ENCODE data around the gene TMEM266. TPM values are rescaled to one million over a fixed set of nuclear protein-coding genes. Genes with fewer than 3 reads are reported as not detected.

TMEM266 gene
- total RNA-seq, 1 donor from 2014 or later = 1.8 TPM

DNA sequence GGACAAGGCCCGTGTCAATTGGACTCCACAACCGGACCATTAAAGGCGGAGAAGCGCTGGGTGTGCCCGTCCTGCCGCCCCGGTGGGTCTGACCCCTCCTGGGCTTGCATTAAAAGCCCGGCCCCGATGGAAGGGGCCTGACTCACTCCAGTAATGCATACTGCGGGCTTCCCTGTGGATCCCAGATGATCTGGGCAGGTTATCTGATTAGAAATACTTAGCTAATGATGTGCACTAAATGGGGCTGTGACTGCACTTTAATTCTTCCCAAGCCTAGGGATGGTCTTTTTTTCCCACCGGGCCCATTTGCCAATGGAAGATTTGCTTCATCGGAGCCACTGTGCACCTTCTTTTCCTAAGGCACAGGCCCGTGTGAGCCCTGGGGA lies 124.9 kb downstream of the TMEM266 start:
- Mint-ChIP-seq H3K27me3 (ENCODE audit: low read depth) (peaks cover 38% of the 10 kb centered on the region), H3K4me3 (no peak overlapping the region), H3K36me3 (no peaks in the 10 kb centered on the region), H3K4me1 (peaks cover 17% of the 10 kb centered on the region), H3K9me3 (no peaks in the 10 kb centered on the region), H3K27ac (no peak overlapping the region)
- no peak for DNase-seq (ENCODE audit: low spot score in 2 of 2, unreplicated experiment in 2 of 2)
- TF ChIP-seq, protein P1, sequence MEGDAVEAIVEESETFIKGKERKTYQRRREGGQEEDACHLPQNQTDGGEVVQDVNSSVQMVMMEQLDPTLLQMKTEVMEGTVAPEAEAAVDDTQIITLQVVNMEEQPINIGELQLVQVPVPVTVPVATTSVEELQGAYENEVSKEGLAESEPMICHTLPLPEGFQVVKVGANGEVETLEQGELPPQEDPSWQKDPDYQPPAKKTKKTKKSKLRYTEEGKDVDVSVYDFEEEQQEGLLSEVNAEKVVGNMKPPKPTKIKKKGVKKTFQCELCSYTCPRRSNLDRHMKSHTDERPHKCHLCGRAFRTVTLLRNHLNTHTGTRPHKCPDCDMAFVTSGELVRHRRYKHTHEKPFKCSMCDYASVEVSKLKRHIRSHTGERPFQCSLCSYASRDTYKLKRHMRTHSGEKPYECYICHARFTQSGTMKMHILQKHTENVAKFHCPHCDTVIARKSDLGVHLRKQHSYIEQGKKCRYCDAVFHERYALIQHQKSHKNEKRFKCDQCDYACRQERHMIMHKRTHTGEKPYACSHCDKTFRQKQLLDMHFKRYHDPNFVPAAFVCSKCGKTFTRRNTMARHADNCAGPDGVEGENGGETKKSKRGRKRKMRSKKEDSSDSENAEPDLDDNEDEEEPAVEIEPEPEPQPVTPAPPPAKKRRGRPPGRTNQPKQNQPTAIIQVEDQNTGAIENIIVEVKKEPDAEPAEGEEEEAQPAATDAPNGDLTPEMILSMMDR (IDR thresholded peaks at IDR 0.05; ENCODE audit: unreplicated experiment) = no peak

DNA sequence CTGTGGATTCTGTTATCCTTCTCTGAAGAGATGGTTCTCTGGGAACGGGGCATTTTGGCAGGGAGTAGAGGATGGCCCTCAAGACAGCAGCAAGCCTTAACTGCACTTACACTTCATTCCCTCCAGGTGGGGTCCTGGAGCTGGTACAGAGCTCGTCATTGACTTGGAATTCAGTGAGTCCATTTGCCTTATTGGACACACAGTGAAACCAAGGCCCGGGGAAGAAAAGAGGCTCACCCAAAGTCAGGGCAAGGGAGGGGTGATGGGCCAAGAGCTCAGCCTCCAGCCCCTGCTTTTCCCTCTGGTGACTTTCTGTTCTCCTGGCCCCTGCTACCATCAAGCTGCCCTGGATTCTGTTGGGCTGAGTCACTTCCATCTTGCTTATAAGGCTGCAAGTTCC lies 125.9 kb downstream of the TMEM266 start:
- Mint-ChIP-seq H3K27me3 (ENCODE audit: low read depth) (peaks cover 44% of the 10 kb centered on the region), H3K27ac (no peak overlapping the region), H3K4me1 (peaks cover 25% of the 10 kb centered on the region), H3K36me3 (no peaks in the 10 kb centered on the region), H3K9me3 (no peaks in the 10 kb centered on the region), H3K4me3 (no peak overlapping the region)
- TF ChIP-seq, protein P1 (IDR thresholded peaks at IDR 0.05; ENCODE audit: unreplicated experiment) = peak; percentile 34
- no peak for DNase-seq (ENCODE audit: low spot score in 2 of 2, unreplicated experiment in 2 of 2)

DNA sequence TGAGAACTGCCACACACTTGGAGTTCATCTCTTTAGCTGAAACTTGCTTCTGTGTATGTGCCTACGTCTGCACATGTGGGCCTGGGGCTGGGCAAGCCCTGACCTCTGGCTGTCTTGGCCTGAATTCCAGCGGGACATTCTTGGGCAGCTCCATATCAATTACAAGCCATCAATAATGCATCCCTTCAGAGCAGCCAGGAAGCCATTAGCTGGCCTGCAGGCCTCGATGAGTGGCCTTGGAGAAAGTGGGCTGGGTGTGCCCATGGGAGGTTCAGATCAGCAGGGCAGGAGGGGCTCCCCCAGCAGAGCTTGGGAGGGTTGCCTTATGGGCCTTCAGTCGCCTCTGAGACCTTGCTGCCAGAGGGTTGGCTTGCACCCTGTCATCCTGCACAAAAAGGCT lies 127.4 kb downstream of the TMEM266 start:
- peaks cover 27% of the 10 kb centered on the region for H3K4me1 Mint-ChIP-seq
- H3K27ac Mint-ChIP-seq = no peak overlapping the region
- TF ChIP-seq, protein P1 (IDR thresholded peaks at IDR 0.05; ENCODE audit: unreplicated experiment) = no peak
- H3K4me3 Mint-ChIP-seq = no peak overlapping the region
- no peak for DNase-seq (ENCODE audit: low spot score in 2 of 2, unreplicated experiment in 2 of 2)
- H3K36me3 Mint-ChIP-seq = no peaks in the 10 kb centered on the region
- H3K27me3 Mint-ChIP-seq (ENCODE audit: low read depth) = peaks cover 37% of the 10 kb centered on the region
- H3K9me3 Mint-ChIP-seq = no peaks in the 10 kb centered on the region

DNA sequence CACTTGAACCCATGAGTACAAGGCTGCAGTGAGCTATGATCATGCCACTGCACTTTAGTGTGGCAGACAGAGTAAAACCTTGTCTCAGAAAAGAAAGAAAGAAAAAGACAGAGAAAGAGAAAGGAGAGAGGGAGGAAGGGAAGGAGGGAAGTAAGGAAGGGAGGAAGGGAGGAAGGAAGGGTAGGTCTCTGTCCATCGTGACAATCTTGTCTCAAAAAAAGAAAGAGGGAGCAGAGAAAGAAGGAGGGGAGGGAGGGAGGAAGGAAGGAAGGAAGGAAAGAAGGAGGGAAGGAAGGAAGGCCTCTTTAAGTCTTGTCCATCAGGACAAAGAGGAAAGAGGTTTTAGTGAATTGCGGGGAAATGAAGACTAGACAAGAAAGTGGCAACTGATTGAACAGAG lies 129.3 kb downstream of the TMEM266 start:
- H3K9me3 Mint-ChIP-seq = no peaks in the 10 kb centered on the region
- H3K27me3 Mint-ChIP-seq (ENCODE audit: low read depth) = peaks cover 36% of the 10 kb centered on the region
- H3K27ac Mint-ChIP-seq = no peak overlapping the region
- no peak overlapping the region for H3K4me3 Mint-ChIP-seq
- H3K36me3 Mint-ChIP-seq = no peaks in the 10 kb centered on the region
- TF ChIP-seq, protein P1 (IDR thresholded peaks at IDR 0.05; ENCODE audit: unreplicated experiment) = no peak
- no peak for DNase-seq (ENCODE audit: low spot score in 2 of 2, unreplicated experiment in 2 of 2)
- H3K4me1 Mint-ChIP-seq = peaks cover 21% of the 10 kb centered on the region

DNA sequence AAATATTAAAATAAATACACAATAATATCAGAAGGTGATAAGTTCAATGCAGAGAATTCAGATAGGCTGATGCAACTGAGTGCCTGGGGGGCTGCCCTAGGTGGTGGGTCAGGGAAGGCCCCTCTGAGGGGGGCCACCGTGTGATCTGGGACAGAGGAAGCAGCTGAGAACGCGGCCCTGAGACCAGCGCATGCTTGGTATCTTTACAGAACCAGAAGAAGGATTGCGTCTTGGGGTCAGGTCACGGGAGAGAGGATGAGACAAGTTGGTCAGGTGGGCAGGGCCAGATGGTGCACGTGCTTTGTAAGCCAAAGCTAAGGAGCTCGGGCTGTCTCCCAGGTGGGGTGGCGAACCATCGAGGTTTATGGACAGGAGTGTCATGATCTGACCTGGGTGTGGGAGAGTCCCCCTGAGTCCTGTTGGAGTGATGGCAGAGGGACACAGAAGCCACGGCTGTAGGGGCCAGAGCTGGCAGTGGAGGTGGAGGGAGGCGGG lies 130.3 kb downstream of the TMEM266 start:
- Mint-ChIP-seq H3K9me3 (no peaks in the 10 kb centered on the region), H3K4me3 (peak overlapping the region; percentile 57), H3K27ac (no peak overlapping the region), H3K36me3 (no peaks in the 10 kb centered on the region), H3K27me3 (ENCODE audit: low read depth) (peaks cover 36% of the 10 kb centered on the region), H3K4me1 (peaks cover 12% of the 10 kb centered on the region)
- TF ChIP-seq, protein P1 (IDR thresholded peaks at IDR 0.05; ENCODE audit: unreplicated experiment) = no peak
- DNase-seq (ENCODE audit: low spot score in 2 of 2, unreplicated experiment in 2 of 2) = no peak
